ENCODE data around the gene RGSL1.

- TF ChIP-seq POLR2A (IDR thresholded peaks at IDR 0.05; ENCODE audit: low read depth, low read length) (no peak), POLR2AphosphoS5 (IDR thresholded peaks at IDR 0.05; ENCODE audit: low read depth, low read length) (no peak), PAX5 (IDR thresholded peaks at IDR 0.05; ENCODE audit: insufficient read depth, low read length, severe bottlenecking) (no peak), TAF1 (IDR thresholded peaks at IDR 0.05; ENCODE audit: low read depth, low read length) (no peak), POU2F2 (IDR thresholded peaks at IDR 0.05; ENCODE audit: low read depth, low read length) (no peak)
Measured at GRCh38 chr1:182569939-182570610, 120.1 kb downstream of the RGSL1 start.
